AG09319 (cell line): ENCODE measurements around the gene TNN.
"Not testable (repeated sequence)": the region's sequence is repeated elsewhere in the genome, so short reads cannot be mapped to it uniquely, and the experiment has no call there.

Experiments used
- DNase-seq: peaks from one replicate; pipeline ENCODE4 v3.0.0-alpha.2; 2010; ENCODE audit warnings: low read depth; ENCODE audit errors: extremely low read depth
- CTCF ChIP-seq: IDR thresholded peaks from 2 replicates; pipeline ENCODE4 v1.5.1; 2011; ENCODE audit warnings: low read depth, mild to moderate bottlenecking, inconsistent platforms, low read length, moderate library complexity

The TNN gene

GRCh38 chr1:175067362-175068106, at the start of gene TNN:
TNN (plus strand) TSS chr1:175067833; CDS start chr1:175077419, 9,586 bp downstream.
- no peak for DNase-seq
- TF ChIP-seq CTCF: no peak

GRCh38 chr1:175019524-175019923, 48.1 kb upstream of the TNN start:
- no peak for TF ChIP-seq CTCF
- no peak for DNase-seq

- peak; percentile 97 for DNase-seq
- TF ChIP-seq CTCF: no peak
Measured at GRCh38 chr1:175023043-175023921, 44.4 kb upstream of the TNN start, which contains the start of gene MRPS14. MRPS14 (minus strand) TSS chr1:175023425; CDS start chr1:175023408, 17 bp downstream.

- DNase-seq: not testable (repeated sequence)
Measured at GRCh38 chr1:175023922-175024242, 43.8 kb upstream of the TNN start.

- TF ChIP-seq CTCF: no peak
- DNase-seq: no peak
Measured at GRCh38 chr1:175024773-175025172, 42.9 kb upstream of the TNN start.

GRCh38 chr1:175033953-175034352, 33.7 kb upstream of the TNN start:
- DNase-seq: no peak
- TF ChIP-seq CTCF: no peak

- no peak for DNase-seq
- TF ChIP-seq CTCF: no peak
Measured at GRCh38 chr1:175034775-175035174, 32.9 kb upstream of the TNN start.
